Naive thymus-derived CD4-positive, alpha-beta T cell (primary cell): ENCODE data around the gene FBXO47. TPM values are rescaled to one million over a fixed set of nuclear protein-coding genes. Genes with fewer than 3 reads are reported as not detected.

ENCODE experiments used
- ATAC-seq: fragments of 150-1000 bp; cut with Tn5 transposase; 2 replicates; pipeline ENCODE4 v1.10.0; 2021; ENCODE audit warnings: mild to moderate bottlenecking, moderate library complexity
- CTCF ChIA-PET: fragments of 350-600 bp; sonication (Branson Sonifier 250); formaldehyde crosslinking; loops from one replicate; lab custom pipeline; 2021; ENCODE audit warnings: antibody characterized with exemption; lab: Charles Lee
- POLR2A ChIA-PET: fragments of 350-600 bp; sonication (Branson Sonifier 250); formaldehyde crosslinking; loops from one replicate; lab custom pipeline; 2021; ENCODE audit warnings: antibody characterized with exemption, inconsistent platforms; lab: Charles Lee
- DNase-seq, 9 donors: peaks; one replicate each; pipeline versions ENCODE4 v3.0.0 to v3.0.0-alpha.2; 2020 to 2022; ENCODE audit warnings: mixed read lengths in 1 of 9
- H3K27ac ChIP-seq: one replicate; pipeline ENCODE4 v1.7.0; 2013; ENCODE audit warnings: mild to moderate bottlenecking, low read depth, low read length, moderate library complexity
- H3K27me3 ChIP-seq, 2 donors: one replicate each; pipeline ENCODE4 v1.7.0; 2013; ENCODE audit warnings: low read length in 2 of 2, mild to moderate bottlenecking in 2 of 2, moderate library complexity in 2 of 2; ENCODE audit not compliant: control insufficient read depth in 2 of 2, insufficient read depth in 2 of 2
- H3K36me3 ChIP-seq, 3 experiments: 1 replicate in 2 of 3; 2 replicates in 1 of 3; pipeline ENCODE4 v1.7.0; 2013; ENCODE audit warnings: low read length in 3 of 3, mild to moderate bottlenecking in 3 of 3, moderate library complexity in 1 of 3; ENCODE audit not compliant: insufficient read depth in 3 of 3, control insufficient read depth in 2 of 3
- H3K4me1 ChIP-seq, 2 donors: one replicate each; pipeline ENCODE4 v1.7.0; 2013; ENCODE audit warnings: low read length in 2 of 2, mild to moderate bottlenecking in 2 of 2, moderate library complexity in 1 of 2; ENCODE audit not compliant: control insufficient read depth in 2 of 2, insufficient read depth in 2 of 2
- H3K4me3 ChIP-seq: 2 replicates; pipeline ENCODE4 v1.7.0; 2013; ENCODE audit warnings: mild to moderate bottlenecking, low read length
- H3K9me3 ChIP-seq, 3 experiments: 1 replicate in 2 of 3; 2 replicates in 1 of 3; pipeline ENCODE4 v1.7.0; 2013; ENCODE audit warnings: low read length in 3 of 3; ENCODE audit not compliant: control insufficient read depth in 2 of 3
- H3K27ac Mint-ChIP-seq, 9 donors: one replicate each; pipeline ENCODE4 v1.8.0; 2020 to 2022; ENCODE audit warnings: mixed read lengths in 9 of 9, mild to moderate bottlenecking in 8 of 9, moderate library complexity in 5 of 9, inconsistent platforms in 2 of 9
- H3K27me3 Mint-ChIP-seq, 5 donors: one replicate each; pipeline ENCODE4 v1.8.0; 2021 to 2022; ENCODE audit warnings: mixed read lengths in 5 of 5, mild to moderate bottlenecking in 1 of 5
- H3K36me3 Mint-ChIP-seq, 5 donors: one replicate each; pipeline ENCODE4 v1.8.0; 2020 to 2022; ENCODE audit warnings: mixed read lengths in 5 of 5, mild to moderate bottlenecking in 3 of 5, inconsistent platforms in 1 of 5
- H3K4me1 Mint-ChIP-seq, 7 donors: one replicate each; pipeline ENCODE4 v1.8.0; 2020 to 2022; ENCODE audit warnings: mixed read lengths in 7 of 7, mild to moderate bottlenecking in 3 of 7, inconsistent platforms in 1 of 7
- H3K4me3 Mint-ChIP-seq, 10 donors: one replicate each; pipeline ENCODE4 v1.8.0; 2020 to 2022; ENCODE audit warnings: mild to moderate bottlenecking in 10 of 10, mixed read lengths in 10 of 10, moderate library complexity in 6 of 10, inconsistent platforms in 2 of 10
- H3K9me3 Mint-ChIP-seq, 11 donors: one replicate each; pipeline ENCODE4 v1.8.0; 2020 to 2022; ENCODE audit warnings: mixed read lengths in 11 of 11, mild to moderate bottlenecking in 4 of 11, inconsistent platforms in 1 of 11, moderate library complexity in 1 of 11
- intact Hi-C, 2 donors: fragments of 100-400 bp; cut with micrococcal nuclease; formaldehyde crosslinking; loops; one replicate each; pipeline ENCODE4 v1.15.1; 2023
- polyA plus RNA-seq, 2 donors: library from polyadenylated mRNA; unstranded; fragments of 300-500 nt; fragmentation: Illumina TruSeq; gene quantifications; one replicate each; pipeline ENCODE4 v1.2.3, GENCODE V29; 2021
- total RNA-seq, 6 experiments: library from RNA in 5 of 6; stranded (reverse) in 5 of 6; gene quantifications; 1 replicate in 5 of 6; 2 replicates in 1 of 6; pipeline ENCODE4 v1.2.3 and lab custom pipeline; 2021 to 2026

Gene FBXO47
- total and polyA plus RNA-seq, 7 experiments from 2014 or later = not detected

- ChIA-PET POLR2A (interaction anchor here (0.6 to 1.9 kb wide), 3 partner anchors 16 to 244 kb away, joined by 3 to 7 read pairs (median 4); no protein-coding TSS in a partner anchor), CTCF (interaction anchor here (0.7 kb wide), 1 partner anchor 154 kb away, joined by 4 read pairs; no protein-coding TSS in a partner anchor)
- H3K36me3 ChIP-seq = no peaks in the 10 kb centered on the region
- H3K4me1 Mint-ChIP-seq = peaks cover 20 to 41% (median 36%) of the 10 kb centered on the region in 7 donors
- H3K4me1 ChIP-seq = peaks cover 4 to 29% of the 10 kb centered on the region in 2 donors
- peak overlapping the region in 6 of 10 donors; percentile 63 to 89 (median 79) for H3K4me3 Mint-ChIP-seq
- H3K9me3 ChIP-seq = peaks cover 0 to 7% (median 0%) of the 10 kb centered on the region in 3 experiments
- H3K27me3 ChIP-seq = no peaks in the 10 kb centered on the region
- no peak overlapping the region for H3K27ac ChIP-seq
- DNase-seq (no peak), ATAC-seq (peak; percentile 56)
- H3K9me3 Mint-ChIP-seq = peaks cover under 1 to 18% (median 7%) of the 10 kb centered on the region in 11 donors
- intact Hi-C loops = loop anchor here in 1 of 2 donors (2.0 kb wide), 1 partner anchor 15 kb away; no protein-coding TSS in a partner anchor
- peaks cover 0 to 8% (median 0%) of the 10 kb centered on the region in 5 donors for H3K27me3 Mint-ChIP-seq
- no peak overlapping the region for H3K4me3 ChIP-seq
- H3K27ac Mint-ChIP-seq = peak overlapping the region in 8 of 9 donors; percentile 33 to 93 (median 88)
- H3K36me3 Mint-ChIP-seq = peaks cover 0 to 11% (median 1%) of the 10 kb centered on the region in 5 donors
Measured at GRCh38 chr17:39001703-39002637, 34.8 kb upstream of the FBXO47 start.

- Mint-ChIP-seq H3K27me3 (peaks cover 0 to 10% (median 0%) of the 10 kb centered on the region in 5 donors), H3K4me3 (no peak overlapping the region), H3K4me1 (peaks cover 20 to 39% (median 33%) of the 10 kb centered on the region in 7 donors), H3K27ac (no peak overlapping the region), H3K36me3 (peaks cover 6 to 17% (median 9%) of the 10 kb centered on the region in 5 donors), H3K9me3 (peaks cover 5 to 30% (median 12%) of the 10 kb centered on the region in 11 donors)
- CTCF ChIA-PET = interaction anchor here (1.0 to 1.4 kb wide), 2 partner anchors 16 to 17 kb away, joined by 3 to 5 read pairs; no protein-coding TSS in a partner anchor
- DNase-seq (no peak), ATAC-seq (no peak)
- intact Hi-C loops = no loop called here
- Histone ChIP-seq H3K4me3 (no peak overlapping the region), H3K27me3 (no peaks in the 10 kb centered on the region), H3K9me3 (peaks cover 0 to 15% (median 0%) of the 10 kb centered on the region in 3 experiments), H3K4me1 (peaks cover 4 to 29% of the 10 kb centered on the region in 2 donors), H3K36me3 (no peaks in the 10 kb centered on the region), H3K27ac (no peak overlapping the region)
- POLR2A ChIA-PET = interaction anchor here (1.7 kb wide), 1 partner anchor 18 kb away, joined by 8 read pairs; no protein-coding TSS in a partner anchor
Measured at GRCh38 chr17:39000021-39000601, 32.9 kb upstream of the FBXO47 start.

GRCh38 chr17:38996660-38997337, 29.6 kb upstream of the FBXO47 start:
- POLR2A ChIA-PET = no interaction called here
- H3K27me3 Mint-ChIP-seq = peaks cover 0 to 10% (median 0%) of the 10 kb centered on the region in 5 donors
- CTCF ChIA-PET = no interaction called here

DNA sequence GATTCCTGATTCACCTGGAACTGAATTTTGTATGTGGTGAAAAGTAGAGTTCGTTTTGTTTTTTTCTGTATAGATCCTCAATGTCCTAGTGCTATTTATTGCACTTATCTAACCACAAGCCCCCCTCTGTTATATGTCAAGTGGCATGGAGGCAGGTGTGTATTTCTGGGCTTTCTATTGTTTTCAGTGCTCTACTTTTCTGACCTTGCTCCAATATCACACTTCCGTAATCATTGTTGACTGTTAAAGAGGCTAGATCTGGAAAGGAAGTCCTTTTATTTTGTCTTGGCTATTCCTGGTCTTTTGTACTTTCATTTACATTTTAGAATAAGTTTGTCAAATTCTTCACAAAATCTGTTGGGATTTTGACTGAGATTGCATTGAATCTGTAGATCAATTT, 26.8 kb upstream of the FBXO47 start:
- POLR2A ChIA-PET = no interaction called here
- H3K4me3 Mint-ChIP-seq = no peak overlapping the region

More at GRCh38 chr17:38996660-38997337, 29.6 kb upstream of the FBXO47 start:
- H3K36me3 ChIP-seq = no peaks in the 10 kb centered on the region
- Mint-ChIP-seq H3K4me3 (no peak overlapping the region), H3K36me3 (peaks cover 6 to 11% (median 8%) of the 10 kb centered on the region in 5 donors), H3K27ac (no peak overlapping the region), H3K4me1 (peaks cover under 1 to 8% (median 4%) of the 10 kb centered on the region in 7 donors), H3K9me3 (peaks cover 5 to 30% (median 12%) of the 10 kb centered on the region in 11 donors)
- peaks cover 0 to 15% (median 0%) of the 10 kb centered on the region in 3 experiments for H3K9me3 ChIP-seq
- intact Hi-C loops = no loop called here
- H3K27ac ChIP-seq = no peak overlapping the region
- no peak for ATAC-seq
- no peak for DNase-seq
- H3K4me3 ChIP-seq = no peak overlapping the region
- no peaks in the 10 kb centered on the region for H3K27me3 ChIP-seq
- peaks cover 0 to 4% of the 10 kb centered on the region in 2 donors for H3K4me1 ChIP-seq

GRCh38 chr17:38984666-38985065, 17.5 kb upstream of the FBXO47 start:
- no peak overlapping the region for H3K27ac ChIP-seq
- peaks cover 0 to 6% of the 10 kb centered on the region in 2 donors for H3K4me1 ChIP-seq
- H3K9me3 Mint-ChIP-seq = peaks cover 0 to 1% (median 0%) of the 10 kb centered on the region in 11 donors
- H3K9me3 ChIP-seq = no peaks in the 10 kb centered on the region
- ChIA-PET CTCF (interaction anchor here (0.6 to 6.4 kb wide), 14 partner anchors 15 to 191 kb away, joined by 3 to 124 read pairs (median 4); partner anchors contain the start of genes ARL5C, FBXO47 and PLXDC1), POLR2A (interaction anchor here (1.1 to 1.6 kb wide), 3 partner anchors 34 to 169 kb away, joined by 3 to 11 read pairs (median 5); no protein-coding TSS in a partner anchor)
- ATAC-seq (no peak), DNase-seq (no peak)
- no peak overlapping the region for H3K4me3 ChIP-seq
- H3K36me3 ChIP-seq = no peaks in the 10 kb centered on the region
- intact Hi-C loops = loop anchor here (5.0 kb wide), 2 partner anchors 33 to 73 kb away; no protein-coding TSS in a partner anchor
- peaks cover 0 to 12% (median 0%) of the 10 kb centered on the region in 5 donors for H3K27me3 Mint-ChIP-seq
- H3K36me3 Mint-ChIP-seq = no peaks in the 10 kb centered on the region
- H3K4me3 Mint-ChIP-seq = no peak overlapping the region
- peaks cover 0 to 6% (median 5%) of the 10 kb centered on the region in 7 donors for H3K4me1 Mint-ChIP-seq
- H3K27ac Mint-ChIP-seq = no peak overlapping the region
- H3K27me3 ChIP-seq = no peaks in the 10 kb centered on the region

More for the DNA sequence above, 26.8 kb upstream of the FBXO47 start:
- DNase-seq = no peak
- no peak for ATAC-seq
- CTCF ChIA-PET = no interaction called here
- Histone ChIP-seq H3K4me1 (no peaks in the 10 kb centered on the region), H3K36me3 (no peaks in the 10 kb centered on the region), H3K9me3 (peaks cover 0 to 15% (median 0%) of the 10 kb centered on the region in 3 experiments), H3K27ac (no peak overlapping the region), H3K27me3 (no peaks in the 10 kb centered on the region), H3K4me3 (no peak overlapping the region)
- intact Hi-C loops = no loop called here
- Mint-ChIP-seq H3K27ac (no peak overlapping the region), H3K4me1 (peaks cover 0 to 2% (median 0%) of the 10 kb centered on the region in 7 donors), H3K27me3 (peaks cover 0 to 8% (median 0%) of the 10 kb centered on the region in 5 donors), H3K36me3 (peaks cover 6 to 9% (median 8%) of the 10 kb centered on the region in 5 donors), H3K9me3 (peaks cover 5 to 30% (median 12%) of the 10 kb centered on the region in 11 donors)
